GM12878 (cell line): ENCODE data around the gene ACTR1A. TPM values are rescaled to one million over a fixed set of nuclear protein-coding genes. Genes with fewer than 3 reads are reported as not detected.

Source experiments
- ATAC-seq: fragments of 200-7000 bp; cut with Tn5 transposase; 3 replicates; pipeline ENCODE4 v1.9.1; 2020; ENCODE audit warnings: mild to moderate bottlenecking, moderate library complexity
- BruUV-seq: library from RNA; stranded (reverse); fragments of 400-500 nt; replicated peaks from 2 replicates; lab custom pipeline; 2021; lab: Mats Ljungman, UMichigan
- CTCF ChIA-PET: fragments of 300-600 bp; sonication (Branson Sonifier 250); formaldehyde crosslinking; extraction: SDS; loops from one replicate; lab custom pipeline; 2021; ENCODE audit warnings: inconsistent platforms; lab: Yijun Ruan, JAX
- POLR2A ChIA-PET: fragments of 350-600 bp; formaldehyde crosslinking; extraction: SDS; loops from one replicate; lab custom pipeline; 2021; ENCODE audit warnings: inconsistent platforms; lab: Charles Lee
- RAD21 ChIA-PET: fragments of 300-600 bp; sonication (Branson Sonifier 250); formaldehyde crosslinking; loops from one replicate; lab custom pipeline; 2023; ENCODE audit warnings: antibody characterized with exemption; ENCODE audit not compliant: unreplicated experiment; lab: Charles Lee
- SMC1A ChIA-PET: fragments of 300-600 bp; sonication (Branson Sonifier 250); formaldehyde crosslinking; loops from one replicate; lab custom pipeline; 2023; ENCODE audit not compliant: unreplicated experiment, uncharacterized antibody; lab: Charles Lee
- DNase-seq: peaks from one replicate; pipeline ENCODE4 v3.0.0-alpha.2; 2011; ENCODE audit warnings: low read depth, low spot score
- FAIRE-seq: peaks from 3 replicates; lab custom pipeline; 2011; peaks lifted over from hg19 to GRCh38; lab: Jason Lieb, UNC
- H2AFZ ChIP-seq: 2 replicates; pipeline ENCODE4 v1.6.0; 2011; ENCODE audit warnings: low read depth, low read length, control low read depth; ENCODE audit not compliant: control insufficient read depth
- H3K27ac ChIP-seq: 2 replicates; pipeline ENCODE4 v1.5.1; 2011; ENCODE audit warnings: control low read depth; ENCODE audit not compliant: control insufficient read depth, insufficient read depth
- H3K27me3 ChIP-seq, 2 experiments: replicated peaks in 1 of 2; 2 replicates each; pipeline versions ENCODE4 v1.6.0 to v1.6.1; 2011; ENCODE audit warnings: low read length in 1 of 2; ENCODE audit not compliant: control insufficient read depth in 2 of 2, insufficient read depth in 2 of 2
- H3K36me3 ChIP-seq, 2 experiments: 2 replicates each; pipeline ENCODE4 v1.5.1; 2011; ENCODE audit warnings: low read length in 1 of 2; ENCODE audit not compliant: control insufficient read depth in 2 of 2, insufficient read depth in 2 of 2
- H3K4me1 ChIP-seq: 2 replicates; pipeline ENCODE4 v1.6.1; 2011; ENCODE audit warnings: mild to moderate bottlenecking, low read length, moderate library complexity, mixed read lengths; ENCODE audit not compliant: control insufficient read depth, insufficient read depth
- H3K4me2 ChIP-seq: 2 replicates; pipeline ENCODE4 v1.6.0; 2011; ENCODE audit warnings: control low read depth; ENCODE audit not compliant: control insufficient read depth, insufficient read depth
- H3K4me3 ChIP-seq: fragments of 200-600 bp; sonication (generic); 2 replicates; pipeline ENCODE4 v1.5.1; 2016
- H3K79me2 ChIP-seq: 2 replicates; pipeline ENCODE4 v1.6.0; 2011; ENCODE audit warnings: low read length; ENCODE audit not compliant: control insufficient read depth, insufficient read depth
- H3K9ac ChIP-seq: 2 replicates; pipeline ENCODE4 v1.8.0; 2011; ENCODE audit warnings: low read length, control low read depth, mixed read lengths; ENCODE audit not compliant: control insufficient read depth, insufficient read depth
- H3K9me3 ChIP-seq: replicated peaks from 3 replicates; pipeline ENCODE4 v1.5.1; 2011; ENCODE audit warnings: mild to moderate bottlenecking, low read length; ENCODE audit not compliant: control insufficient read depth, insufficient read depth
- H4K20me1 ChIP-seq: 2 replicates; pipeline ENCODE4 v1.6.0; 2011; ENCODE audit not compliant: control insufficient read depth, insufficient read depth
- BMI1 ChIP-seq: fragments of 450-650 bp; IDR thresholded peaks from 2 replicates; pipeline ENCODE4 v1.6.1; 2016; ENCODE audit warnings: mild to moderate bottlenecking, moderate library complexity, borderline replicate concordance
- HDAC6 ChIP-seq: fragments of 200-600 bp; sonication (generic); IDR thresholded peaks from one replicate; pipeline ENCODE4 v1.8.0; 2017; ENCODE audit warnings: antibody characterized with exemption; ENCODE audit not compliant: unreplicated experiment
- NR2C1 ChIP-seq: fragments of 450-650 bp; IDR thresholded peaks from 2 replicates; pipeline ENCODE4 v1.6.1; 2017; ENCODE audit warnings: antibody characterized with exemption, mild to moderate bottlenecking, moderate library complexity
- TARDBP ChIP-seq: IDR thresholded peaks from 2 replicates; pipeline ENCODE4 v1.6.1; 2016; ENCODE audit warnings: borderline replicate concordance
- WGBS: methylation state at CpG from one replicate; pipeline ENCODE4 v1.1.6; 2016; ENCODE audit warnings: low lambda C conversion rate; ENCODE audit not compliant: insufficient replicate concordance, insufficient coverage; ENCODE audit errors: missing lambda C conversion rate; 5-methylcytosine and 5-hydroxymethylcytosine counted together
- in situ Hi-C: fragments of 300-500 bp; cut with MboI; formaldehyde crosslinking; loops from 9 replicates; pipeline ENCODE4 v1.14.3; 2018; ENCODE audit warnings: mixed read lengths
- intact Hi-C: fragments of 100-400 bp; cut with micrococcal nuclease; formaldehyde crosslinking; loops from one replicate; pipeline ENCODE4 v1.14.2; 2022; ENCODE audit not compliant: unreplicated experiment
- polyA plus RNA-seq, 11 experiments: library from polyadenylated mRNA; depleted of rRNA in 4 of 11; unstranded in 6 of 11; stranded (reverse) in 5 of 11; fragments of >200 nt; fragmentation: Nextera tagmentation in 4 of 11; fragmentation: Illumina TruSeq in 1 of 11; extraction: Ambion mirVana in 4 of 11; extraction: Trizol in 1 of 11; gene quantifications; 1 replicate in 1 of 11; 2 replicates in 10 of 11; pipeline versions ENCODE4 v1.2.1 to v1.2.3, GENCODE V29; 2011 to 2016; ENCODE audit warnings: inconsistent platforms in 2 of 11, missing spikeins in 2 of 11, low read depth in 1 of 11
- total RNA-seq, 4 experiments: library from RNA; depleted of rRNA in 3 of 4; stranded (reverse); fragments of >200 nt in 3 of 4; fragmentation: Illumina TruSeq in 1 of 4; extraction: Trizol in 1 of 4; gene quantifications; 2 replicates each; pipeline versions ENCODE4 v1.2.1 to v1.2.3, GENCODE V29; 2013 to 2021
- TF ChIP-seq, protein P1 (sequence below): fragments of 450-650 bp; formaldehyde crosslinking; IDR thresholded peaks from 2 replicates; pipeline ENCODE4 v1.5.0; 2022; ENCODE audit warnings: mild to moderate bottlenecking, missing genetic modification characterization

Gene ACTR1A
- total and polyA plus RNA-seq, 10 of the 15 experiments (the other 5 are each of a cell fraction or from before 2014, with no cell fraction given), result 43.0 to 110 (median 78.9) TPM

DNA sequence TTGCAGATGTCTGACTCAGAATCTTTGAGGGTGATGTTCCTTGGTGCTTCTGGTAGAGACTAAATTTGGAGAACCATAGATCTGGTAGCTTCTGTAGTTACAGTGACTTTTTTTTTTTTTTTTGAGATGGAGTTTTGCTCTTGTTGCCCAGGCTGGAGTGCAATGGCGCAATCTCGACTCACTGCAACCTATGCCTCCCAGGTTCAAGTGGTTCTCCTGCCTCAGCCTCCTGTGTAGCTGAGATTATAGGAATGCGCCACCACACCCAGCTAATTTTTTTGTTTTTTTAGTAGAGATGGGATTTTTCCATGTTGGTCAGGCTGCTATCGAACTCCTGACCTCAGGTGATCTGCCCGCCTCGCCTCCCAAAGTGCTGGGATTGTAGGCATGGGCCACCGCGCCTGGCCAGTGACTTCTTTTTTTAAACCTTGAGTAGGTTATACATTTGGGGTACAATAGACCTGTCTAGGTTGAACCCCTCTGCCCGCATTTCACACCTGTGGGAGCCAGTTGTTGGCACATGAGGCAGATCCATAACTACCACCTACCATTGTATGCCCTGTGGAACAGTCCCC is 48.2 kb upstream of the ACTR1A start:
- RAD21 ChIA-PET, result interaction anchor here (1.4 kb wide), 1 partner anchor 46 kb away, joined by 4 read pairs; no protein-coding TSS in a partner anchor
- WGBS, result 95% methylated on average over 9 of the region's 9 CpGs
- Histone ChIP-seq H3K4me3 (no peak overlapping the region), H3K4me2 (no peak overlapping the region), H3K79me2 (no peaks in the 10 kb centered on the region), H3K4me1 (no peaks in the 10 kb centered on the region; the same call in 1 of the 2 replicates), H3K9ac (no peak overlapping the region), H4K20me1 (no peaks in the 10 kb centered on the region), H3K27me3 (no peaks in the 10 kb centered on the region), H3K9me3 (no peaks in the 10 kb centered on the region), H2AFZ (no peak overlapping the region), H3K27ac (no peak overlapping the region), H3K36me3 (peaks cover 0 to 2% of the 10 kb centered on the region in 2 experiments; a peak in 2 of 4 replicates)
- BruUV-seq, result no TSS peak
- no peak for FAIRE-seq
- in situ Hi-C loops, result no loop called here
- POLR2A ChIA-PET, result interaction anchor here (0.7 kb wide), 1 partner anchor 130 kb away, joined by 3 read pairs; the partner anchor contains the start of gene FBXL15
- DNase-seq, result no peak
- CTCF ChIA-PET, result no interaction called here
- intact Hi-C loops, result no loop called here
- SMC1A ChIA-PET, result no interaction called here
- TF ChIP-seq HDAC6, result no peak
- TF ChIP-seq NR2C1, result no peak
- no peak for TF ChIP-seq BMI1
- no peak for ATAC-seq

GRCh38 chr10:102549549-102549948 is 47.0 kb upstream of the ACTR1A start:
- H4K20me1 ChIP-seq, result no peaks in the 10 kb centered on the region
- BruUV-seq, result no TSS peak
- no peak overlapping the region for H3K9ac ChIP-seq
- no peaks in the 10 kb centered on the region for H3K9me3 ChIP-seq
- WGBS, result 94% methylated on average over 1 of the region's 1 CpG
- ATAC-seq (no peak), DNase-seq (no peak), FAIRE-seq (no peak)
- no peak for TF ChIP-seq TARDBP
- TF ChIP-seq, protein P1, sequence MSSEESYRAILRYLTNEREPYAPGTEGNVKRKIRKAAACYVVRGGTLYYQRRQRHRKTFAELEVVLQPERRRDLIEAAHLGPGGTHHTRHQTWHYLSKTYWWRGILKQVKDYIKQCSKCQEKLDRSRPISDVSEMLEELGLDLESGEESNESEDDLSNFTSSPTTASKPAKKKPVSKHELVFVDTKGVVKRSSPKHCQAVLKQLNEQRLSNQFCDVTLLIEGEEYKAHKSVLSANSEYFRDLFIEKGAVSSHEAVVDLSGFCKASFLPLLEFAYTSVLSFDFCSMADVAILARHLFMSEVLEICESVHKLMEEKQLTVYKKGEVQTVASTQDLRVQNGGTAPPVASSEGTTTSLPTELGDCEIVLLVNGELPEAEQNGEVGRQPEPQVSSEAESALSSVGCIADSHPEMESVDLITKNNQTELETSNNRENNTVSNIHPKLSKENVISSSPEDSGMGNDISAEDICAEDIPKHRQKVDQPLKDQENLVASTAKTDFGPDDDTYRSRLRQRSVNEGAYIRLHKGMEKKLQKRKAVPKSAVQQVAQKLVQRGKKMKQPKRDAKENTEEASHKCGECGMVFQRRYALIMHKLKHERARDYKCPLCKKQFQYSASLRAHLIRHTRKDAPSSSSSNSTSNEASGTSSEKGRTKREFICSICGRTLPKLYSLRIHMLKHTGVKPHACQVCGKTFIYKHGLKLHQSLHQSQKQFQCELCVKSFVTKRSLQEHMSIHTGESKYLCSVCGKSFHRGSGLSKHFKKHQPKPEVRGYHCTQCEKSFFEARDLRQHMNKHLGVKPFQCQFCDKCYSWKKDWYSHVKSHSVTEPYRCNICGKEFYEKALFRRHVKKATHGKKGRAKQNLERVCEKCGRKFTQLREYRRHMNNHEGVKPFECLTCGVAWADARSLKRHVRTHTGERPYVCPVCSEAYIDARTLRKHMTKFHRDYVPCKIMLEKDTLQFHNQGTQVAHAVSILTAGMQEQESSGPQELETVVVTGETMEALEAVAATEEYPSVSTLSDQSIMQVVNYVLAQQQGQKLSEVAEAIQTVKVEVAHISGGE (CRISPR knock-in tag), result no peak
- H3K79me2 ChIP-seq, result no peaks in the 10 kb centered on the region
- ChIA-PET POLR2A (interaction anchor here (0.6 kb wide), 1 partner anchor 36 kb away, joined by 3 read pairs; no protein-coding TSS in a partner anchor), CTCF (interaction anchor here (0.6 kb wide), 1 partner anchor 33 kb away, joined by 3 read pairs; no protein-coding TSS in a partner anchor), SMC1A (interaction anchor here (0.5 kb wide), 1 partner anchor 437 kb away, joined by 3 read pairs; no protein-coding TSS in a partner anchor), RAD21 (no interaction called here)
- intact Hi-C loops (no loop called here), in situ Hi-C loops (no loop called here)
- no peak overlapping the region for H3K4me2 ChIP-seq
- peaks cover 0 to 2% of the 10 kb centered on the region in 2 experiments; a peak in 2 of 4 replicates for H3K36me3 ChIP-seq
- H3K27ac ChIP-seq, result no peak overlapping the region
- H2AFZ ChIP-seq, result no peak overlapping the region
- no peaks in the 10 kb centered on the region for H3K27me3 ChIP-seq
- no peak overlapping the region for H3K4me3 ChIP-seq
- no peaks in the 10 kb centered on the region; the same call in 1 of the 2 replicates for H3K4me1 ChIP-seq
